Immature natural killer cell (primary cell): Measurements from ENCODE around the gene SETSIP. TPM values are rescaled to one million over a fixed set of nuclear protein-coding genes. Genes with fewer than 3 reads are reported as not detected.

Experiments used
- DNase-seq, 3 donors: peaks; one replicate each; pipeline ENCODE4 v3.0.0; 2022; ENCODE audit warnings: mixed read lengths in 1 of 3
- H3K27ac Mint-ChIP-seq, 6 donors: one replicate each; pipeline ENCODE4 v1.8.0; 2020; ENCODE audit warnings: mixed read lengths in 6 of 6, mild to moderate bottlenecking in 5 of 6, inconsistent platforms in 4 of 6, moderate library complexity in 3 of 6
- H3K27me3 Mint-ChIP-seq, 3 donors: one replicate each; pipeline ENCODE4 v1.8.0; 2020 to 2021; ENCODE audit warnings: low read depth in 3 of 3, mild to moderate bottlenecking in 3 of 3, mixed read lengths in 3 of 3, moderate library complexity in 3 of 3, inconsistent platforms in 1 of 3
- H3K36me3 Mint-ChIP-seq, 3 donors: one replicate each; pipeline ENCODE4 v1.8.0; 2020; ENCODE audit warnings: mixed read lengths in 3 of 3, inconsistent platforms in 2 of 3, mild to moderate bottlenecking in 2 of 3
- H3K4me1 Mint-ChIP-seq, 2 donors: one replicate each; pipeline ENCODE4 v1.8.0; 2020; ENCODE audit warnings: inconsistent platforms in 2 of 2, mild to moderate bottlenecking in 2 of 2, mixed read lengths in 2 of 2, moderate library complexity in 1 of 2
- H3K4me3 Mint-ChIP-seq, 5 donors: one replicate each; pipeline ENCODE4 v1.8.0; 2020; ENCODE audit warnings: mild to moderate bottlenecking in 5 of 5, mixed read lengths in 5 of 5, inconsistent platforms in 3 of 5, moderate library complexity in 3 of 5
- H3K9me3 Mint-ChIP-seq, 6 donors: one replicate each; pipeline ENCODE4 v1.8.0; 2020; ENCODE audit warnings: mild to moderate bottlenecking in 6 of 6, mixed read lengths in 6 of 6, inconsistent platforms in 4 of 6, moderate library complexity in 3 of 6
- polyA plus RNA-seq, 3 donors: library from polyadenylated mRNA; unstranded; fragments of 300-500 nt; fragmentation: Illumina TruSeq; gene quantifications; one replicate each; pipeline ENCODE4 v1.2.3, GENCODE V29; 2021

The SETSIP gene
- polyA plus RNA-seq: not detected

GRCh38 chr1:92075311-92075710 is at the start of gene SETSIP:
Gene SETSIP, minus strand, starts transcription at chr1:92075411. Its CDS starts 0 bp downstream, at chr1:92075411.
- Mint-ChIP-seq H3K36me3 (no peaks in the 10 kb centered on the region), H3K4me3 (no peak within 1 kb of the TSS), H3K9me3 (peaks cover 0 to 1% (median 0%) of the 10 kb centered on the region in 6 donors), H3K27ac (no peak within 1 kb of the TSS), H3K4me1 (peaks cover 6 to 7% of the 10 kb centered on the region in 2 donors), H3K27me3 (peaks cover 0 to 2% (median 1%) of the 10 kb centered on the region in 3 donors)
- DNase-seq: no peak

GRCh38 chr1:92123868-92124267 is 48.7 kb upstream of the SETSIP start:
- Mint-ChIP-seq H3K9me3 (no peaks in the 10 kb centered on the region), H3K4me3 (peak overlapping the region in 1 of 5 donors; percentile 27), H3K27ac (no peak overlapping the region), H3K4me1 (peaks cover 0 to 8% of the 10 kb centered on the region in 2 donors), H3K36me3 (peaks cover 3 to 5% (median 3%) of the 10 kb centered on the region in 3 donors), H3K27me3 (no peaks in the 10 kb centered on the region)
- no peak for DNase-seq

- peak overlapping the region in 1 of 6 donors; percentile 16 for H3K27ac Mint-ChIP-seq
- no peak overlapping the region for H3K4me3 Mint-ChIP-seq
- no peaks in the 10 kb centered on the region for H3K27me3 Mint-ChIP-seq
- H3K36me3 Mint-ChIP-seq: peaks cover 0 to 8% (median 0%) of the 10 kb centered on the region in 3 donors
- DNase-seq: no peak
- H3K4me1 Mint-ChIP-seq: peaks cover 0 to 9% of the 10 kb centered on the region in 2 donors
- H3K9me3 Mint-ChIP-seq: no peaks in the 10 kb centered on the region
Observed at GRCh38 chr1:92118826-92119225, 43.6 kb upstream of the SETSIP start.

GRCh38 chr1:92117526-92117925 is 42.3 kb upstream of the SETSIP start:
- H3K4me1 Mint-ChIP-seq: peaks cover 0 to 7% of the 10 kb centered on the region in 2 donors
- H3K27ac Mint-ChIP-seq: peak overlapping the region in 1 of 6 donors; percentile 48
- H3K4me3 Mint-ChIP-seq: no peak overlapping the region
- H3K27me3 Mint-ChIP-seq: no peaks in the 10 kb centered on the region
- H3K36me3 Mint-ChIP-seq: peaks cover 0 to 5% (median 5%) of the 10 kb centered on the region in 3 donors
- no peak for DNase-seq
- H3K9me3 Mint-ChIP-seq: no peaks in the 10 kb centered on the region

- no peaks in the 10 kb centered on the region for H3K4me1 Mint-ChIP-seq
- H3K27me3 Mint-ChIP-seq: no peaks in the 10 kb centered on the region
- no peak overlapping the region for H3K4me3 Mint-ChIP-seq
- H3K9me3 Mint-ChIP-seq: no peaks in the 10 kb centered on the region
- H3K27ac Mint-ChIP-seq: no peak overlapping the region
- DNase-seq: no peak
- H3K36me3 Mint-ChIP-seq: peaks cover 6 to 23% (median 12%) of the 10 kb centered on the region in 3 donors
Observed at GRCh38 chr1:92108631-92109030, 33.4 kb upstream of the SETSIP start.

- Mint-ChIP-seq H3K27me3 (no peaks in the 10 kb centered on the region), H3K4me3 (no peak overlapping the region), H3K27ac (no peak overlapping the region), H3K9me3 (no peaks in the 10 kb centered on the region), H3K4me1 (no peaks in the 10 kb centered on the region), H3K36me3 (peaks cover 13 to 36% (median 16%) of the 10 kb centered on the region in 3 donors)
- no peak for DNase-seq
Observed at GRCh38 chr1:92105546-92106081, 30.4 kb upstream of the SETSIP start.

GRCh38 chr1:92096317-92096716 is 21.1 kb upstream of the SETSIP start:
- Mint-ChIP-seq H3K4me1 (peaks cover 0 to 2% of the 10 kb centered on the region in 2 donors), H3K36me3 (peaks cover 9 to 16% (median 11%) of the 10 kb centered on the region in 3 donors), H3K4me3 (no peak overlapping the region), H3K27me3 (peaks cover 0 to 2% (median 2%) of the 10 kb centered on the region in 3 donors), H3K9me3 (no peaks in the 10 kb centered on the region), H3K27ac (peak overlapping the region in 2 of 6 donors; percentile 65 to 73)
- DNase-seq: no peak

- Mint-ChIP-seq H3K27me3 (peaks cover 0 to 2% (median 2%) of the 10 kb centered on the region in 3 donors), H3K4me1 (peaks cover 0 to 2% of the 10 kb centered on the region in 2 donors), H3K27ac (peak overlapping the region in 1 of 6 donors; percentile 65), H3K9me3 (no peaks in the 10 kb centered on the region), H3K4me3 (no peak overlapping the region), H3K36me3 (peaks cover 11 to 17% (median 14%) of the 10 kb centered on the region in 3 donors)
- no peak for DNase-seq
Observed at GRCh38 chr1:92095874-92096273, 20.7 kb upstream of the SETSIP start.

- Mint-ChIP-seq H3K36me3 (peaks cover 11 to 26% (median 22%) of the 10 kb centered on the region in 3 donors), H3K27ac (no peak overlapping the region)
- DNase-seq: no peak
Observed at GRCh38 chr1:92094595-92094994, 19.4 kb upstream of the SETSIP start.

GRCh38 chr1:92094090-92094489 is 18.9 kb upstream of the SETSIP start:
- Mint-ChIP-seq H3K27me3 (peaks cover 0 to 2% (median 0%) of the 10 kb centered on the region in 3 donors), H3K4me1 (peaks cover 0 to 2% of the 10 kb centered on the region in 2 donors), H3K27ac (no peak overlapping the region), H3K36me3 (peaks cover 11 to 28% (median 25%) of the 10 kb centered on the region in 3 donors), H3K4me3 (no peak overlapping the region), H3K9me3 (no peaks in the 10 kb centered on the region)
- DNase-seq: no peak

More at GRCh38 chr1:92094595-92094994, 19.4 kb upstream of the SETSIP start:
- Mint-ChIP-seq H3K27me3 (peaks cover 0 to 2% (median 0%) of the 10 kb centered on the region in 3 donors), H3K4me1 (peaks cover 0 to 2% of the 10 kb centered on the region in 2 donors), H3K9me3 (no peaks in the 10 kb centered on the region), H3K4me3 (no peak overlapping the region)

GRCh38 chr1:92091625-92092024 is 16.4 kb upstream of the SETSIP start:
- no peak for DNase-seq
- no peak overlapping the region for H3K4me3 Mint-ChIP-seq
- H3K9me3 Mint-ChIP-seq: peaks cover under 1 to 3% (median 3%) of the 10 kb centered on the region in 6 donors
- peaks cover 0 to 2% (median 0%) of the 10 kb centered on the region in 3 donors for H3K27me3 Mint-ChIP-seq
- peaks cover 0 to 2% of the 10 kb centered on the region in 2 donors for H3K4me1 Mint-ChIP-seq
- H3K27ac Mint-ChIP-seq: no peak overlapping the region
- H3K36me3 Mint-ChIP-seq: peaks cover 4 to 34% (median 24%) of the 10 kb centered on the region in 3 donors

GRCh38 chr1:92087542-92087941 is 12.3 kb upstream of the SETSIP start:
- Mint-ChIP-seq H3K4me1 (peaks cover 0 to 1% of the 10 kb centered on the region in 2 donors), H3K27ac (no peak overlapping the region), H3K36me3 (peaks cover 10 to 44% (median 40%) of the 10 kb centered on the region in 3 donors), H3K4me3 (no peak overlapping the region), H3K27me3 (peaks cover 0 to 3% (median 0%) of the 10 kb centered on the region in 3 donors), H3K9me3 (peaks cover 16 to 23% (median 22%) of the 10 kb centered on the region in 6 donors)
- DNase-seq: no peak

GRCh38 chr1:92085727-92086126 is 10.5 kb upstream of the SETSIP start:
- Mint-ChIP-seq H3K27me3 (peaks cover 0 to 3% (median 0%) of the 10 kb centered on the region in 3 donors), H3K9me3 (peaks cover 16 to 23% (median 22%) of the 10 kb centered on the region in 6 donors), H3K36me3 (peaks cover 10 to 37% (median 35%) of the 10 kb centered on the region in 3 donors), H3K4me1 (peaks cover 8 to 9% of the 10 kb centered on the region in 2 donors), H3K4me3 (no peak overlapping the region), H3K27ac (no peak overlapping the region)
- DNase-seq: no peak

GRCh38 chr1:92084651-92085050 is 9.4 kb upstream of the SETSIP start:
- H3K36me3 Mint-ChIP-seq: peaks cover 10 to 29% (median 28%) of the 10 kb centered on the region in 3 donors
- peaks cover 0 to 3% (median 1%) of the 10 kb centered on the region in 3 donors for H3K27me3 Mint-ChIP-seq
- no peak overlapping the region for H3K4me3 Mint-ChIP-seq
- H3K4me1 Mint-ChIP-seq: peaks cover 14 to 15% of the 10 kb centered on the region in 2 donors
- no peak overlapping the region for H3K27ac Mint-ChIP-seq
- DNase-seq: no peak
- peaks cover 17 to 23% (median 22%) of the 10 kb centered on the region in 6 donors for H3K9me3 Mint-ChIP-seq
